Adipocyte (in vitro differentiated cells): ENCODE measurements around the gene ZBTB5.

Experiments
- DNase-seq: peaks from one replicate; pipeline ENCODE4 v3.0.0-alpha.2; 2015; ENCODE audit warnings: low read depth
- H3K27me3 ChIP-seq: replicated peaks from 2 replicates; pipeline ENCODE4 v1.7.0; 2013; ENCODE audit warnings: mild to moderate bottlenecking, low read length, moderate library complexity; ENCODE audit not compliant: control insufficient read depth, insufficient read depth
- H3K36me3 ChIP-seq: 2 replicates; pipeline ENCODE4 v1.7.0; 2013; ENCODE audit warnings: low read length, mild to moderate bottlenecking, moderate library complexity; ENCODE audit not compliant: control insufficient read depth, insufficient read depth, severe bottlenecking
- H3K4me1 ChIP-seq: 2 replicates; pipeline ENCODE4 v1.7.0; 2013; ENCODE audit warnings: mild to moderate bottlenecking, low read length, moderate library complexity; ENCODE audit not compliant: control insufficient read depth, insufficient read depth
- H3K4me3 ChIP-seq: 2 replicates; pipeline ENCODE4 v1.7.0; 2013; ENCODE audit warnings: mild to moderate bottlenecking, low read length, moderate library complexity
- H3K9ac ChIP-seq: 2 replicates; pipeline ENCODE4 v1.7.0; 2013; ENCODE audit warnings: mild to moderate bottlenecking, low read length, moderate library complexity
- H3K9me3 ChIP-seq: 2 replicates; pipeline ENCODE4 v1.7.0; 2013; ENCODE audit warnings: mild to moderate bottlenecking, low read length, moderate library complexity; ENCODE audit not compliant: control insufficient read depth

The ZBTB5 gene

GRCh38 chr9:37464426-37465248, 613 bp downstream of the ZBTB5 start:
- no peaks in the 10 kb centered on the region for H3K36me3 ChIP-seq
- no peaks in the 10 kb centered on the region for H3K27me3 ChIP-seq
- peak overlapping the region; percentile 93 for H3K4me3 ChIP-seq
- peaks cover 26% of the 10 kb centered on the region for H3K4me1 ChIP-seq
- DNase-seq, result peak; percentile 88
- no peaks in the 10 kb centered on the region for H3K9me3 ChIP-seq
- H3K9ac ChIP-seq, result peak overlapping the region; percentile 94

DNA sequence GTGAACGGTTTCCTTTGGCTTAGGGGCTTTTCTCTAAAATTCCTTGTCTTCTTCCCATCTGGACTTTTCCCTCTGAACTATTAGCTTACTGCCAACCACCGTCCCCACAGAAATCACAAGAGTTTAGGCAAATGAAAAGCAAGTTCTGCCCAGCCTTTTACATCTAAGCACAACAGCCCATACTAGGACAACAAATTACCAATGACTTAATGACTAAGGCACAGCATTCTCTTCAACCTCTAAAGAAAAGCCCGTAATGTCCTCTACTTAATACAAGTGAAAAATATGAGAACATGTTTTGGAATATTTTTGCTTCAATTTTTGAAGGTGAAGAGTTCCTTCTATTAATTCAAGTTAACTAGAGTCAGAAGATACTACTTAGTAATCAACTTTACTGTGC, 1.2 kb downstream of the ZBTB5 start:
- H3K4me1 ChIP-seq, result peaks cover 26% of the 10 kb centered on the region

DNA sequence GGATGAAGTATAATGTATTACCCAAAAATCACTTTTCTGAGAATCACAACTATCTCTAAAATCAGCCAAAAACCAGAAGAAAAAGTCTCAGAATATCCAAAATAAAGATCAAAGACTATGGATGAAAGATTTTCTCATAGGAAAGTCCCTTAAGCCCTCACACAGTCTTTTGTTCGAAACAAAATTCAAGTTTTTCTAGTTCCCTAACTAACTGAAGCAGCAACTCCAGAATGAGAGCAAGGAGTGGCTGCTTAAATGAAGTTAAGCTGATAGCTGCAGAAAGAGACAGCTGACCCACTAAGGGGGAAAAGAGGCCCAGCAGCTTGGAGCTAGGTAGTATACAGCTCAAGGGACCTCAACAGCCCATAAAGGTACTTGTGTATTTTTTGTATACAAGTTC, 8.4 kb downstream of the ZBTB5 start:
- Histone ChIP-seq H3K27me3 (no peaks in the 10 kb centered on the region), H3K9me3 (no peaks in the 10 kb centered on the region), H3K4me3 (no peak overlapping the region), H3K36me3 (no peaks in the 10 kb centered on the region), H3K9ac (no peak overlapping the region), H3K4me1 (peaks cover 19% of the 10 kb centered on the region)
- no peak for DNase-seq

More for the DNA sequence above, 1.2 kb downstream of the ZBTB5 start:
- DNase-seq, result peak; percentile 40
- Histone ChIP-seq H3K9me3 (no peaks in the 10 kb centered on the region), H3K36me3 (no peaks in the 10 kb centered on the region), H3K4me3 (peak overlapping the region; percentile 93), H3K9ac (peak overlapping the region; percentile 94), H3K27me3 (no peaks in the 10 kb centered on the region)

DNA sequence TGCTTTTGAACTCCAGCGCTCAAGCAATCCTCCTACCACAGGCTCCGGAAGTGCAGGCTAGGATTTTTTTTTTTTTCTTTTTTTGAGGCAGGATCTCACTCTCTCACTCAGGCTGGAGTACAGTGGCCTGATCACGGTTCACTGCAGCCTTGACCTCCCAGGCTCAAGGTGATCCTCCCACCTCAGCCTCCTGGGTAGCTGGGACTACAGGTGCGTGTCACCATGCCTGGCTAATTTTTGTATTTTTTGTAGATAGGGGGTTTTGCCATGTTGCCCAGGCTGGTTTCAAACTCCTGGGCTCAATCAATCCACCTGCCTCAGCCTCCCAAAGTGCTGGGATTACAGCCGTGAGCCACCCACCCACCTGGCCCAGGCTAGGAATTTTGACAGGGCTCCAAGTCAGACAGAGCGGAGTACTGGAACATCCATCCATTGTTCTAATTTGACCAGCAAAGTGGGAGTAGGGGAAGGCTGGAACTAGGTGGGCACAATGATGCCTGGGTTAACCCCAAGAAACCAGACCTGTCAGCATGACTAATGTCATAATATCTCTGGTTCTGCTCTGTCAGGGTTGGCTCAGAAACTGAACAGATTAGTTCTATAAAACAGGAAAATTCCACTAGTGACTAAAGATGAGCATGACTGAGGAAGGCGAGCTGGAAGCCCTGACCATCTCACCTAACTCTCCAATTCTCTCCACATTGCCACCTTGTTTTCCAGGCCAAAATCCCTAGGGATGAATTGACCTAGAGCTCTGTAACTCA, 9.2 kb downstream of the ZBTB5 start:
- Histone ChIP-seq H3K36me3 (no peaks in the 10 kb centered on the region), H3K27me3 (no peaks in the 10 kb centered on the region), H3K4me3 (no peak overlapping the region), H3K9ac (no peak overlapping the region), H3K4me1 (peaks cover 19% of the 10 kb centered on the region), H3K9me3 (no peaks in the 10 kb centered on the region)
- no peak for DNase-seq

GRCh38 chr9:37454238-37454637, 11.0 kb downstream of the ZBTB5 start:
- no peak for DNase-seq
- Histone ChIP-seq H3K4me1 (peaks cover 22% of the 10 kb centered on the region), H3K36me3 (peaks cover 11% of the 10 kb centered on the region)

GRCh38 chr9:37453827-37454226, 11.4 kb downstream of the ZBTB5 start:
- H3K9ac ChIP-seq, result no peak overlapping the region
- no peaks in the 10 kb centered on the region for H3K9me3 ChIP-seq
- peaks cover 22% of the 10 kb centered on the region for H3K4me1 ChIP-seq
- H3K36me3 ChIP-seq, result peaks cover 12% of the 10 kb centered on the region
- no peak overlapping the region for H3K4me3 ChIP-seq
- no peaks in the 10 kb centered on the region for H3K27me3 ChIP-seq
- DNase-seq, result no peak

More at GRCh38 chr9:37454238-37454637, 11.0 kb downstream of the ZBTB5 start:
- Histone ChIP-seq H3K9me3 (no peaks in the 10 kb centered on the region), H3K4me3 (no peak overlapping the region), H3K27me3 (no peaks in the 10 kb centered on the region), H3K9ac (no peak overlapping the region)

GRCh38 chr9:37452611-37453010, 12.6 kb downstream of the ZBTB5 start:
- Histone ChIP-seq H3K9ac (no peak overlapping the region), H3K36me3 (peaks cover 12% of the 10 kb centered on the region), H3K9me3 (no peaks in the 10 kb centered on the region), H3K4me3 (no peak overlapping the region), H3K4me1 (peaks cover 22% of the 10 kb centered on the region), H3K27me3 (no peaks in the 10 kb centered on the region)
- DNase-seq, result no peak

DNA sequence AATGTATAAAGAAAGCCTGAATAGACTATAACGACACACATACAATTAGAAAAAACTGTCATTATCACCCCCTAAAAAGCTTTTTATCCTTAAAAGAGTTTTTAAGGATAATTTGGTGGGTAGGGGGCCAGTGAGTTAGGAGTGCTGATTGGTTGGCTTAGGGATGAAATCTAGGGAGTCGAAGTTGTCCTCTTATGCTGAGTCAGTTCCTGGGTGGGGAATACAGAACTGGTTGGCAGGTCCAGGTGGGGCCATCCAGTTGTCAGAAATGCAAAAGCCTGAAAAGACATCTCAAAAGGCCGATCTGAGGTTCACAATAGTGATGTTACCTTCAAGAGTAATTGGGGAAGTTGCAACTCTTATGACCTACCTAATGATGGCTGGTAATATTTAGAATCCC, 13.6 kb downstream of the ZBTB5 start:
- Histone ChIP-seq H3K9me3 (no peaks in the 10 kb centered on the region), H3K36me3 (peaks cover 14% of the 10 kb centered on the region), H3K4me1 (peaks cover 22% of the 10 kb centered on the region), H3K27me3 (no peaks in the 10 kb centered on the region), H3K4me3 (no peak overlapping the region), H3K9ac (no peak overlapping the region)
- no peak for DNase-seq

- no peak overlapping the region for H3K4me3 ChIP-seq
- no peak overlapping the region for H3K9ac ChIP-seq
- no peaks in the 10 kb centered on the region for H3K9me3 ChIP-seq
- DNase-seq, result no peak
- H3K36me3 ChIP-seq, result peaks cover 15% of the 10 kb centered on the region
- H3K4me1 ChIP-seq, result peaks cover 22% of the 10 kb centered on the region
- H3K27me3 ChIP-seq, result no peaks in the 10 kb centered on the region
Observed at GRCh38 chr9:37449862-37450632, 15.2 kb downstream of the ZBTB5 start.

DNA sequence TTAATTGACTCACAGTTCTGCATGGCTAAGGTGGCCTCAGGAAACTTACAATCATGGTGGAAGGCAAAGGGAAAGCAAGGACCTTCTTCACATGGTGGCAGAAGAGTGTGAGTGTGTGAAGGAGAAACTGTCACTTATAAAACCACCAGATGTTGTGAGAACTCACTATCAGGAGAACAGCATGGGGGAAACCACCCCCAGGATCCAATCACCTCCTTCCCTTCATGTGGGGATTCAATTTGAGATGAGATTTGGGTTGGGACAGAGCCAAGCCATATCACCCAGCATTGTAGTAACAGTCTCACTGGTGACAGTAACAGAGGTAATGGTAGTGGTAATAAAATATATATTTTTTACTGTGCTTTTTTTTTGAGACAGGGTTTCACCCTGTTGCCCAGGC, 18.1 kb downstream of the ZBTB5 start:
- Histone ChIP-seq H3K36me3 (peaks cover 28% of the 10 kb centered on the region), H3K9me3 (no peaks in the 10 kb centered on the region), H3K27me3 (no peaks in the 10 kb centered on the region), H3K4me3 (no peak overlapping the region), H3K9ac (no peak overlapping the region), H3K4me1 (peaks cover 5% of the 10 kb centered on the region)
- no peak for DNase-seq

GRCh38 chr9:37446401-37446800, 18.8 kb downstream of the ZBTB5 start:
- peak; percentile 15 for DNase-seq
- peaks cover 4% of the 10 kb centered on the region for H3K4me1 ChIP-seq
- H3K4me3 ChIP-seq, result no peak overlapping the region
- H3K27me3 ChIP-seq, result no peaks in the 10 kb centered on the region
- H3K9me3 ChIP-seq, result no peaks in the 10 kb centered on the region
- peaks cover 35% of the 10 kb centered on the region for H3K36me3 ChIP-seq
- H3K9ac ChIP-seq, result no peak overlapping the region
